ENCODE results near the gene BPTF.
"Not testable (repeated sequence)": the region's sequence is repeated elsewhere in the genome, so short reads cannot be mapped to it uniquely, and the experiment has no call there.

- TF ChIP-seq IRF3 (IDR thresholded peaks at IDR 0.05; ENCODE audit: low read depth, low read length); SMC3 (IDR thresholded peaks at IDR 0.05; ENCODE audit: low read depth, low read length); FOXJ3 (CRISPR knock-in tag; IDR thresholded peaks at IDR 0.05); EZH2phosphoT487 (IDR thresholded peaks at IDR 0.05; ENCODE audit: borderline replicate concordance, low read depth); EP300 (IDR thresholded peaks at IDR 0.05; ENCODE audit: borderline replicate concordance in 1 of 2, low read depth in 1 of 2, low read length in 1 of 2); CTCF (IDR thresholded peaks at IDR 0.05); TAF1 (IDR thresholded peaks at IDR 0.05; ENCODE audit: borderline replicate concordance, low read depth, low read length); ZBTB33 (IDR thresholded peaks at IDR 0.05; ENCODE audit: borderline replicate concordance, low read depth); JUND (IDR thresholded peaks at IDR 0.05); YY1 (IDR thresholded peaks at IDR 0.05; ENCODE audit: low read depth): not testable (repeated sequence)
- TF ChIP-seq MXI1 (IDR thresholded peaks at IDR 0.05; ENCODE audit: low read depth, low read length), result peak; percentile 70; the same call in 1 of the 2 replicates
Observed at GRCh38 chr17:67996301-67997171, 171.2 kb downstream of the BPTF start, which contains the start of gene C17orf58.

Data from SK-N-SH (cell line).